Esophagus mucosa (tissue), 1 donor: ENCODE measurements around the gene NOTO. TPM values are rescaled to one million over a fixed set of nuclear protein-coding genes. Genes with fewer than 3 reads are reported as not detected.

Source experiments
- ATAC-seq: fragments of 200-7000 bp; cut with Tn5 transposase; one replicate; pipeline ENCODE4 v1.9.1; 2020
- total RNA-seq: library from RNA; stranded (reverse); gene quantifications from one replicate; pipeline ENCODE4 v1.2.4, GENCODE V29; 2023
- donor health status: DM: yes; HTN: yes; CAD: no.

The NOTO gene
- total RNA-seq, 1 donor from 2014 or later = not detected

DNA sequence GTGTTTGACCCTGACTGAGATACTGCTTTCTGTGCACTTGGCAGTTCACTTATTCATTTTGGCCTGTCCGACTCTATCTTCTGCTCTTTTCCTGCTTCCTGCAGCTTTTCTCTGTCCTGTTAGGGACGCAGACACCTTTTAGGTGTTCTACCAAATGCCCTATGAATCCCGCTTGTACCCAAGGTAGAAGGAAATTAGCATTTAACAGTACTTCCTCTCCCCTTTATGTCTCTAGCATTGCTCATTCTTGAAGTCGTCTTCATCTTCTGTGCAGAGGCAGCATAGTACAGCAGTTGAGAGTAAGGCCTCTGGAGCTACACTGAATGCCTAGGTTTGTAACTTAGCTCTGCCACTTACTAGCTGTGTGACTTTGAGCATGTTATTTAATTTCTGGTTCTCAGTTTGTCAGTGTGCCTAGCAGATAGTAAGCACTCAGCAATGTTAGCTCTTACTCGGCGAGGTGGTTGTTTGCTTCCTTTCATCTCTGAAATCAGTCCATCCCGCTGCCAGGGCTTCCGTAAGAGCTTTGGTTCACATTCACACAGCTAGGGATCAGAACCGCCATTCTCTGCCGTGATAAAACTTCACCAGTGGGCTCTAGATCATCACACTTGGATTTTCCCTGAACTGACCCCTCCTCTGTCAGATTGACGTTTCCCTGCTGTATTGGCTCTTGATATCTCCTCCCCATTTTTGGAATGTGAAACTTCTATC is 33.1 kb downstream of the NOTO start:
- ATAC-seq = no peak

DNA sequence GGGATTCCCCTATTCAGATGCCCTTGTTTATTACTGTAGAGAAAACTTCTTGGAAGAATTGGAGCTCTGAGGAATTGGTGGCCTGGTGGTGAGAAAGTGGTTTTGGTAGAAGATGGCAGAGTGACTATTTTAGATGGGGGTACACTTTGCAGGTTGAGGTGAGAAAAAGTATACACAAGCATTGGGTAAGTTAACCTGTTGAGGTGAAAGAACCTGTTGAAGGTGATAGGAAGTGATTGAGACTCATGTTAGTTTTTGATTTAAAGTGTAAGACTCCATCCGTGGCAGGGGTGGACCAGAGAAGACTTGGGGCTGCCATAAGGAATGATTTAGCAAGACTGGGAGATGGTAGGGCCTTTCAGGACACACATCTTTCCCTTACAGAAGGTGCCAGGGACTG is 34.8 kb downstream of the NOTO start:
- ATAC-seq = no peak

DNA sequence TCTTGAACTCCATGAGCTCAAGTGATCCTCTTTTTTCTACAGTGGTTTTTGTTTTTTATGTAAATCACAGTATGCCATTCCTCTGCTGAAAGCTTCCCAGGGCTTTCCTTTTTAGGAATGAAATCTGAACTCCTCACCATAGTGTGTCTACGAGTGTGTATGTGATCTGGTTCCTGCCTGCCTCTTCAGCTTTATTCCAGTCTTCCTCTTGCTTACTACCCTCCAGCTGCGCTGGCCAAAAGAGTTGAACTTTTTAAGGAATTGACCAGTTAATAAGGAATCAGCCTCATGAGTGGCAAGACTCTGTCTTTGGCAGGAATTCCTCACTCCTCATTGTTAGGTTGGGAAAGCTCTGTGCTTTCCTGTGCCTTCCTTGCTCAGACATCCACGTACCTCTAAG is 35.8 kb downstream of the NOTO start:
- ATAC-seq = no peak

DNA sequence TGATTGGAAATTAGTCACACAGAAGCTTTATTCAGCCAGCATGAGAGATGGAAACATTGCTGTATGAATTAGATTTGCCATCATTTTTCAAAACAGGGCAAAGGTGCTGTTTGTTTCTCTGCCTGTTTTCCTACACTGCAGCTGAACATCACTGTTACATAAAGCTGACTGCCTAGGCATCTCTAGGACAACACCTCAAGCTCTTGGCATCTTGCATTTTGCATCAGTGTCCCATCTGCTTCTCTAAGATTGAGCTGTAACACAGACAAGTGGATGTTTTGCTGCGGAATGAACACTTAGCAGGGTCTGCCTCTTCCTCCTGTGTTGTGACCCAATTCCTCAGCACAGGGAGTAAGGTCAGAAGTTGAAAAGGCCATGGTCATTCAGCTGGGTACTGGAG is 36.6 kb downstream of the NOTO start:
- ATAC-seq = no peak

DNA sequence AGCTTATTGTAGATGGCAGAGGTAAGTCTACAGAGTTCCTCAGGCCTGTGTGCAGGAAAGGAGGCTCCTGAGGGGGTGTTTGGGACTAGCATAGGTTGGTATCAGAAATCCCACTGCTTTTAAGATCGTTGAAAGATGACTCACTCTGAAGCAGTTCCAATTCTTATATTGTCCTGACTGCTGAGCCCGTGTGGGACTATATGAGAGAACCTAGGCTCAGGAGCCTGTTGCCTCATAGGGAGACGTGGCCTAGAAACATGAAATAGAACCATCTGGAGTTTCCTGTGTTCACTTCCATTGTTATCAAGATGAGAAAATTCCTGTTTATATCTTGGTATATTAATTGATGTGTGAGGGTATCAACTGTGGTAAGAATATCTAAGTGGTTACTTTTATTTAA is 37.4 kb downstream of the NOTO start:
- no peak for ATAC-seq

DNA sequence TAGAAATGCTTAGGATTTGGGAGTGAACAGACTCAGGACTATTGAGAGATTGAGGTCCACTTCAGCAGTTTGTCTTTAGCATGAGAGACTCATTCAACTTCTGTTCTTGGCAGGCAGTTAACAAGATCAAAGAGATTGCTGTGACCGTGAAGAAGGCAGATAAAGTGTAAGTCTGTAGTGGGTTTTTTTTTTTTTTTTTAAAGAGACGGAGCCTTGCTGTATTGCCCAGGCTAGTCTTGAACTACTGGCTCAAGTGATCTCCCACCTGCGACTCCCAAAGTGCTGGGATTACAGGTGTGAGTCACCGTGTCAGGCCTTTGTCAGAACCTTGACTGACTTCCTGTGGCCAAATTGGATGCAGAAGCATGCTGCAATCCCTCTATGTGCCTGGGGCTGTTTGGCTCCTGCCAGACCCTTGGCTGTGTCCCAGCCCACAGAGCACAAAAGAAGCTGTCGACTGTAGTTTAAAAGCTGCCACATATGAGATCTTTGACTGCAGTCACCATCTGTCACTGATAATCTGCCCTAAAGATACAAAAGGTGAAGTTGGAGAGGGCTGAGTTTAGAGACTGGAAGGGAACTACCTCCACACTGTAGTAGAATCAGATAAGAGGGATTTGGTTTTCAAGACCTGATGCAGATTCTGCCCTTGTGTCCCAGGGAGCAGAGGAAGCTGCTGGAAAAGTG is 41.7 kb downstream of the NOTO start:
- peak; percentile 89 for ATAC-seq

DNA sequence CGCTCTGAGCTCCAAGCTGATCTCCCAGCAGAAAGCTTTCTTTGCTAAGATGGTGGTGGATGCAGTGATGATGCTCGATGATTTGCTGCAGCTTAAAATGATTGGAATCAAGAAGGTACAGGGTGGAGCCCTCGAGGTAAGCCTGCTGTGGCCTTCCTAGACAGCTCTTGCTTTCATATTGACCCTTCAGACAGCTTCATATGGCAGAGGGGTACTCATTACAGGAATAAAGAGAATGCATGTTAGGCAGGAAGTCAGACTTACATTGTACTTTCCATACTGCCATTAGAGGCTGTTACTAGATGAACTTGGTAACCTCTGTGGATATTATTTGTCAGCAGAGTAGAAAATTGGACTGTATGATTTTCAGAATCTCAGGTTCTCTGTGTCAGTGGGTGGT is 42.2 kb downstream of the NOTO start:
- ATAC-seq = no peak

DNA sequence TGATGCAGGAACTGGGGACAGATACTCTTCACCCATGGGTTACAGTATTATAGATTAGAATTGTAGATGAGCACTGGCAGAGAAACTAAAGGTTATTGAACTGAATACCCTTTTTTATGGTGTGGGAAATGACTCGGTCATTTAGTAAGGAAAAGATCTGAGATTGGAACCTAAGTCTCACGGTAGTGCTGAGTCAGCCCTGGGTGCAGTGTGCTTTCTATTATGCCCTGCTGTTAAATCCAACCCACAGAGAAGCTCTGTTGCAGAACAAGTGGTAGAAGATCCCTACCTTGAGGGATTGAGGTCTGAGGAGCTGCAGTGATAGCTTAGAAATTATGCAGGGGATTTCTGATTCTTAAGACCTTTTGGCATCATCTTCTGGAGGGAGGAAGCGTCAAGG is 44.5 kb downstream of the NOTO start:
- ATAC-seq = no peak

DNA sequence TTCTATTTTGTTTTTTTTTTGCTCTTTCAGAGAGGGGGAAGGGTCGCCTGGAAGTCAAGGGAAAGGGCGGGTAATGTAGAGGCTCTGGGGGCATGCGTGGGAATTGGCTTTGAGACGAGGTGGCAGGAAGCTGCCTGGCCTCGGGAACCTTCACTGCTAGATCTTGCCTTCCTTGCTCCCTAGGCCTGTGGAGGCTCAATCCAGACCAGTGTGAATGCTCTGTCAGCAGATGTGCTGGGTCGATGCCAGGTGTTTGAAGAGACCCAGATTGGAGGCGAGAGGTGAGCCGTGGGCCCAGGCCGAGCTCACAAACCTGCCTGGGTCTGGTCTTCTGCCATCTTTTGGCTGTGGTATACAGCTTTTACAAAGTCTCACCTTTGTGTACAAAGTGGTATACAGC is 47.3 kb downstream of the NOTO start:
- no peak for ATAC-seq

DNA sequence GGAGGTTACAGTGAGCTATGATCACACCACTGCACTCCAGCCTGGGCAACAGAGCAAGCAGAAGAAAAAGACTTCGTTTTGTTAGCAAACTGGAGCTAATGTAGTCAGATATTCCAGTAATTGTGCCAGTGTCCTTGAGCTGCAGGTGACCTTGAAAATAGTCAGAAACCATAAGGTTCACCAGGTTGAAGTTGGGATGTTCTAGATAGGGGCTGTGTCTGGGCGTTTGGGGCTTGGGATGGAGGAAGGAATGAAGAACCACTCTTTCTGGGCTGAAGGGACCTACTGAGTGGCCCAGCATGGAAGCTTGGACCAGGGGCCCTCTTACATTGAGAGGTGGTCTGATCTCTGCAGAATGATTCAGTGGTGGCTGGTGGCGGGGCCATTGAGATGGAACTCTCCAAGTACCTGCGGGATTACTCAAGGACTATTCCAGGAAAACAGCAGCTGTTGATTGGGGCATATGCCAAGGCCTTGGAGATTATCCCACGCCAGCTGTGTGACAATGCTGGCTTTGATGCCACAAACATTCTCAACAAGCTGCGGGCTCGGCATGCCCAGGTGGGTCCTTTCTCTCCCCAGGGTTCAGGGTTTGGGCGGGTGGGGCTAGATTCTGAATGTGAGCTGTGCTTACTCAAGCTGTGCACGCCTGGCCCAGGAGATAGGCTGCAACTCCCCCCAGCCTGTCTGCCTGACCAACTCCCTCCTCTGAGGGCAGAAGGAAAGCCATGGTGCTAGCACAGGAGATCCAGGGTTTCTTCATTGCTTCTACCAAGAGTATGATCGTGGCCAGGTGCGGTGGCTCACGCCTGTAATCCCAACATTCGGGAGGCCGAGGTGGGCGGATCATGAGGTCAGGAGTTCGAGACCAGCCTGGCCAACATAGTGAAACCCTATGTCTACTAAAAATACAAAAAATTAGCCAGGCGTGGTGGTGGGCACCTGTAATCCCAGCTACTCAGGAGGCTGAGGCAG is 48.8 kb downstream of the NOTO start:
- no peak for ATAC-seq

DNA sequence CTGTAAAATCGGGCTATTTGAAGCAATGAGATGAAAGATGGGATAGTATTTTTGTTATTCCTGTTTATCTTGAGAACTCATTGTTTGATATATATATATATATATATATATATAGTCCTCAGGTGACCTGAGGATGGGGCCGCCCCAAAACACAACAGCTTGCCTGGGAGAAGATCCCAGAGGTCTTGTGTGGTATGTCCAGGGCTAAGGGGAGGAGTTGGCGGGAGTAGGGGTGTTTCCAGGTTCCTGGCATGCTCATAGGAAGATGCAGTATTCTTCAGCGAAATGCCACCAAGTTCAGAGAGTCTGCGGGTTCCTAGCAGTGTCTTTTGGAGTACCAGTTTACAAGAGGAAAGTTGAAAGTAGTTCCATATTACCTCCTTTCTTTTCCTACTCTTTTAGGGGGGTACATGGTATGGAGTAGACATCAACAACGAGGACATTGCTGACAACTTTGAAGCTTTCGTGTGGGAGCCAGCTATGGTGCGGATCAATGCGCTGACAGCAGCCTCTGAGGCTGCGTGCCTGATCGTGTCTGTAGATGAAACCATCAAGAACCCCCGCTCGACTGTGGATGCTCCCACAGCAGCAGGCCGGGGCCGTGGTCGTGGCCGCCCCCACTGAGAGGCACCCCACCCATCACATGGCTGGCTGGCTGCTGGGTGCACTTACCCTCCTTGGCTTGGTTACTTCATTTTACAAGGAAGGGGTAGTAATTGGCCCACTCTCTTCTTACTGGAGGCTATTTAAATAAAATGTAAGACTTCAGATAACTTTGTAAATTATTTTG is 50.1 kb downstream of the NOTO start:
- no peak for ATAC-seq

DNA sequence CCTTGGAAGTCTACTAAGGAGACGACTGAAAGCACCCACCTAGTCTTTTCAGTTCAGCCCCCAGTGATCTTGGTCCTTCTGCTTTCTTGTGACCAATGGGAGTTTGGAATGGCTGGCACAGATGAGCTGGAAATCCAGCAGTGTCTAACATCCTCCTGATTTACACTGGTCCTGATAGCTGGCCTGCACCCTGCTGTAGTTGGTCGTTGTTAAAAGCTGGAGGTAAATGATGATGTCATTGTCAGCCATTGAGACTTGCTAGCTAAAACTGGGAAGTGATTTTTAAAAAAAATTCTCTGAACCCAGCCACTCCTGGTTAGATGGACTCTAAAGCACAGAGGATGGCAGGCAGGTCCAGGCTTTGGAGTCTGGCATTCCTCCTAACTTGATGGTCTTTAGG is 51.0 kb downstream of the NOTO start:
- no peak for ATAC-seq

DNA sequence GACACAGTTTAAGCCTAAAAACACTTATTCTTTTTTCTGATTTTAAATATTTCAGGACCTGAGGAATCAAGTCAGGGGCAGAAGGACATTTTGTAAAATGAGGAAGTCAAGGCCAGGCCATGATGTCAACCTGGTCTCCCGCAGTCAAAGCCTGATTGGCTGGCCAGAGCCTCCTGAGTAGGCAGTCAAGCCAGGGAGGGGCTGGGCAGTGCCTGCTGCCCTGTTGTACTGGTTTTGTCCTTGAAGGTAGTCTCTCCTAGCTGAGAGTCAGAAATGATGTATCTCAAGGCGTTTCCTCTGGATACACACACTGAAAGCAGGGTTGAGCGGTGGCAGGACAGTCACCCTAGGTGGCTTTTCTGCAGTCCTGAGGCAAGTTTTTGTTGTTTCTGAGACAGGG is 51.5 kb downstream of the NOTO start:
- peak; percentile 90 for ATAC-seq

DNA sequence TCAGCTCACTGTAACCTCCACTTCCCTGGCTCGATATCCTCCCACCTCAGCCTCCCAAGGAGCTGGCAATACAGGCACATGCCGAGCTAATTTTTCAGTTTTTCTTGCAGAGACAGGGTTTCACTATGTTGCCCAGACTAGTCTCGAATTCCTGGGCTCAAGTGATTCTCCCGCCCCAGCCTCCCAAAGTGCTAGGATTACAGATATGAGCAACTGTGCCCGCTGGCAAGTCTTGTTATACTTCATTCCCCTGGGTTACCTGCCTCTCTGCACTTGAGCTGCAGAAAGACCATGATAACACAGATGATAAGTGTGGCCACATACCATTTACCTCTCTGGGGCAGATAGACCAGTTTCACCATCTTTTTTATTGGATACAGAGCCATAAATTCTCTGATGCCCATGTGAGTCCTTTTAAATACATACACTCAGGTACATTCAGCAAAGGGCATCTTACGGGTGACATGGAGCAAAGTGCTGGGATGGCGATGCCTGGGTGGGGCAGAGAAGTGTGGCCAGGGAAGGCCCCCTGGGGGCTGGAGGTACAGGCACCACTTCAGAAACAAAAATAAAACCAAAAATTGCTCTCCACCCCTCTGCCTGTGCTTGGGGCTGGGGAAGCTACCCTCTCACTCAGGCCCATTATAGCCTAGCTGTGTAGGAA is 52.1 kb downstream of the NOTO start:
- no peak for ATAC-seq

DNA sequence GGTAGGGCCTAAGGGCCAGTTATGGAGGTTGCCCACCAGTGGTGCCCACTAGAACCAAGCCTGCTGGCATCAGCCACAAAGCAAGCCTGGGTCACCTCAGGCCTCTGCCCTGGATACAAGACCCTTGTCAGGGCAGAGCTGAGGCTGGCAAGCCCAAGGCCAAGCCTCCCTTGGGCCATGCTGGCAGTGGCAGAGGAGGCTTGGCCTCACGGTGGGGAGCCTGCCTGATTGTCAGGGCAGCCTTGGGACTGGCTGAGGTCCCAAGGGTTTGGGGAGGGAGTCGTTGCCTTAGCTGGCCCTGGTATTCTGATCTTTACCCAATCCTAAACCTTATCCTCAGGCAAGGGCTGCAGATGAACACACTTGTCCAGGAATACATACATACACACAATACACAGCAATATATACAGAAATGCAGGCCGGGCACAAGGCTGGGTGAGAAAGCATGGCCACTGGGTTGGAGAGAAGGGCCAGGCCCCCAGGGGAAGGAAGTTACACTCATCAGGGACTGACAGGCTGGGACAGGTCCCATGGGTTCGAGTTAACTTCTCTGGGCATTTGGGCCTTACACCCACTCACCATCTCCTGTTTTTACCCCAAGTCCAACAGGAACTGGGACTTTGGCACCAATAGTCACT is 52.8 kb downstream of the NOTO start:
- ATAC-seq = no peak

DNA sequence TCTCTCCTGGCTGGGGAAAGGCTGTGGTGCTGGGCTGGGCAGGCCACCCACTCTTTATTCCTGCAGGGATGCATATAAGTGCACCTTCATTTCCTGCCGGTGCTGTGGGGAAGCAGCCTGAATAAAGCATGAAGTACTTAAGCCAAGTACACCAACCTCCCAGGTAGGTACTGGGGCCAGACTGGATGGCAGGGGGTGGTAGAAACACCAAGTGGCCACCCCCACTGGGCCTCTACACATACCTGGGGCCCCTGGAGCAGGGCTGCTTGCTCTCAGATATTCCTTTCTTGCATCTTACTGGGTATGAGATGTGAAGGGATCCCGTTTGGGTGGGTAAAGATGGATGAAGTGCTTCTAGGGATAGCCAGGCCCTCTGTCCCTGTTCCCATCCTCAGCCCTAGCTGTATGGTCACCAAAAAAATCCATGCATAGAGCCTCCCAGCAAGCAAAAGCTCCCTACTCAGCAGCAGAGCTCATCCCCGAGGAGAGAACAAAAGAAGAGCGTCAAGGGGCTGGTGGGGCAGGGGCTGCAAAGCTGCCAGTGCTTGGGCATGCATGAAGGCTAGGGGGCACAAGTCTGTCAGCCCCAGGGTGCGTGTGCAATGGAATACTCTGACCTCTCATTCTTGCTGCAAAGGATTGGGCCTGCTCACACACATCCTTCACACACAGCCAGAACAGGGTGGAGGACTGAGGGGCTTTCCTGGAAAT is 53.7 kb downstream of the NOTO start:
- ATAC-seq = no peak

DNA sequence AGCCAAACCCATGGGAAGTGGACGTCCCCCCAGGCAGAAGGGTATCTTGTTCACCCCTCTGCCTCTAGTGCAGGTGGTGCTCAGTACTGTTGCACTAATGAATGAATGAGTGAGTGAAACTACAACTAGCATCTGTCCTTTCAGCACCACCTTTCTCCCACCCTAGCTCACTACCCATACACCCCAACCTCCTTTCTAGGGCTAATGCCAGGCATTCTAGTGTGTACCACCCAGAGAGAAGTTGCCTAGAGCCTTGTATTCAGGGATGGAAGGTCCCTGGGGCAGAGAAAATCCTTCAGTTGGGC is 54.2 kb downstream of the NOTO start:
- ATAC-seq = no peak

DNA sequence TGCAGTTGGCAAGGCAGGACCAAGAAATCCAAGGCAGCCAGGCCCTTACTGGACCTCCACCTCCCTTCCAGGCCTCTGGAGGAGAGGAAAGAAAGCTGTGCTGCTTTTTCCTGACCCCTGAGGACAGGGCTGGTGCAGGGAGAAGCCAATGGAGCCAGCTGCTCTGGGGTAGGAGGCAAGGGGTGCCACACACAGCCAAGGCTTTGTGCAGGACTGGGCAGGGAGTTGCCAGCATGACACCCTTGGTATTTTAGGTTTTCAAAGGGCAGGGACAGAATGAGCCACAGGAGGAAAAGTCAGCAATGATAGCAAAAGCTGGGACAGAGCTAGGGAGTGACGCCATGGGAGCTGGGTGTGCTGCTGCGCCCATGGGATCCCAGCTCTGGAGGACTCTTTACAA is 54.6 kb downstream of the NOTO start:
- ATAC-seq = no peak

DNA sequence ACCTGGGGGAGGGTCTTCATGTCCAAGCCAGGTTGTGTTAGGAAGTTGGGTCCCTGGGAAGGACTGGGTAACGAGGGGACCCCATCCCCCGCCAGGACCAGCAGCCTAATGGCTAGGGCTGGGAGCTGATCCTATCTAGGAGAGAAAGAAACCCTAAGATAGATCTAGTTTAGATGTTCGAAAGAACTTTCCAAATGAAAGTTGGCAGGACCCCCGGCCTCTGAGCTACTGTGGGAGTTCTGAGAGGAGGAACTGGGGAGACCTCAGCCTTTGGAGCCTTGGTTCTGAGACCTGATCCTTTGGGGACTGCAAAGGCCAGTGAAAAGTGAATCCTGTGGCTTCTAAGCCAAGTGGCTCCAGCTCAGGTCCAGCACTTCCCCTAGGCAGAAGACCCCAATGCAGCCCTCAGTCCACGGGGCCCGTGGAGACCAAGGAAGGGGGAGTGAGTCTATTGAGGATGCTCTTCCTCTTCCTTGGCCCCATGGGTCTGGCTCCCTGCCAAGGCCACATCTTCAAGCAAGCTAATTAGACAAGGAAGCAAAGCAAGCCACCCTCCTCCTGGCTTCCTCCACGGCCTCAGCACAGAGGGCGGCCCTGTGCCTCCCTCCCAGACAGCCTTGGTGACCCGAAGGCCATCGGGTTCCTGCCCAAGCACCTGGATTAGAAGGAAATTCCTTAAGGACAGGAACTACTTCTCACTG is 55.2 kb downstream of the NOTO start:
- ATAC-seq = no peak

DNA sequence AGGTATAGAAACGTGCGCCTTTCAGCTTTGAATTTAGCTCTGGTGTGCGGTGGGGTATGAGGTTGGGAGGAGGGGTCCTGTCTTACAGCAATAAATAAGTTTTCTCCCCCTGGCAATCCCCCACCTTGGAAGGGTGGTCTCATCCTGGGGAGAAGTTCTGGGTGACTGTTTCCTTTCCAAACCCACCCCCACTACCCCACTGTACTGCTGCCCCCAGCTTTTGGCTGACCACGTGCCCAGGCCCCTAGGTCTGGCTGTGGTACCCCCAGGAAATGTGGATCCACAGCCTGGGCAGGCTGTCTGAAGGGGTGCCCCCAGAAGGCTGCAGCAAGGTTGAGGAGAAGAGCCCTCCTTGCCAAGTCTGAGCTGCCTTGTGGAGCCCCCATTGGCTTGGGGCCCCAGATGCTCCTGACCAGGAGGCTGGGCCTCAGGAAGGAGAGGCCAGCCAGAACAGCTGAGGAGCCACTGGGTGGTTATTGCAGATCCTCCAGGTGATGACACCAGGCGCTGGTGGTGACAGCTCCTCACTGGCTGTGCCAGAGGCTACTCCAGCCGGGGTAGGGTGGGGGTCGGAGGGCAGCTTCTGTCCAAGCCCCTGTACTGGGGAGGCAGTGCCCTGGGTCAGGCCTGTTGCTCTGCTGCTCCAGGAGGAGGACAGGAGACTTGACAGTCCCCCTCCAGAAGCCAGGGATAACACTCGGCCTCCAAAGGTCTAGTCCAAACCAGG is 56.0 kb downstream of the NOTO start:
- ATAC-seq = no peak
